HG03280 (cell line): ENCODE measurements around the gene DNAJC27.
A peak's percentile ranks its signal among the peaks of the same experiment; 100 is the strongest.

Source experiments
- ATAC-seq: cut with Tn5 transposase; IDR thresholded peaks from one replicate; pipeline ENCODE4 v1.9.1; 2021; ENCODE audit warnings: mild to moderate bottlenecking, moderate library complexity; ENCODE audit not compliant: unreplicated experiment

The DNAJC27 gene

DNA sequence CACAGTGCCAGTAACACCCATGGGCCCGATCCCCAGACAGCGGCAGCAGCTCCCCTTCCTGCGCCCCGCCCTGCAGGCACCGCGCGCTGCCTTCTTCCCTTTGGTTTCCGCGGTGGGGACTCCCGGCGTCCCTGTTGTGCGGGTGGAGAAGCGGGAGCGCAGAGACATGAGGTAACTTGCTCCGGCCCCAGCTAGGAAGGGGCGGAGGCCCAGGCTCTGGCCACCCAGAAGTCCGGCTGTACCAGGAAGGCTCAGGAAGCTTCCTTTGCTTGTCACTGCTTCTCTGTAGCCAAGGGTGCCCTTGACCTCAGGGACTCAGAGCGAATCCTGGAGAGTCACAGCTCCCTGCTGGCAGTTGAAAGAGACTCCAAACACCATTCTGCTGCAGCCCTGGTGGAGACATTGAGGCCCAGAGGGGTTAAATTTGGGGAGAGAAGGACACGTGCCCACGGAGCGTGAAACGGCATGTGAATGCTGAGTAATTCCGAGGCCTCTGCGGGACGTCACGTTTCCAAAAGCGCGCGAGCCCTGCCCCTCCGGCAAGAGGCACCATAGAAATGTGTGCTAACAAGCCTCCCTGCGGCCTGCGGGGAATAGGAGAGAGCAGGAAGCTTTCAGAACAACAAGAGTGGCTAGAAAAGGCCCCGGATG is 45.0 kb downstream of the DNAJC27 start:
- ATAC-seq, result no peak

DNA sequence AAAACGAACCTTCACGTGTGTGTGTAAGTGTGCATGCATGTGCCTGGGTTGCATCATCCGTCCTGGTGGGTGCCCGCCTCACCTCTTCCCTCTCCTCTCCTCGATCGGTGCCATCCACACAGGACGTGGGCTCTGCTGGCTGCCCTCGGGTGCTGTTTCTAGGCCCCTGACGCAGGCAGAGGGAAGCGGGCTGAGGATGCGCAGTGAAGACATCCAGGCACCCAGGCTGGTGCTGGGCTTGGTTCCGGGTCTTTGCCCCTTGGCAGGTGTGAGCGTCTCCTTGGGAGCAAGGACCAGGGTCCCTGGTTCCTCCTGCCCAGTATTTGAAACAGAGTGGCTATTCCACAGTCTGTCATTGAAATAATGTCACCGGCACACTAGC is 45.5 kb downstream of the DNAJC27 start:
- no peak for ATAC-seq

DNA sequence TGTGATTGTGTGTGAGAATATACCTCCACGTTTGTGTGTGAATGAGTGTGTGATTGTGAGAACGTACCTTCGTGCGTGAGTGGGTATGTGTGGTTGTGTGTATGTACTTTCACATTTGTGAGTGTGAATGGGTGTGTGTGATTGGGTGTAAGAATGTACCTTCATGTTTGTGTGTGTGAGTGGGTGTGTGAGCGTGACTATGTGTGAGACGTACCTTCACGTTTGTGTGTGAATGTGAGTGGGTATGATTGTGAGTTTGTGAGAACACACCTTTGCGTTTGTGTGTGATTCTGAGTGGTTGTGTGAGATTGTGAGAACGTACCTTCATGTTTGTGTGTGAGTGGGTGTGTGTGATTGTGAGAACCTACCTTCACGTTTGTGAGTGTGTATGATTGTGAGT is 45.9 kb downstream of the DNAJC27 start:
- ATAC-seq, result no peak

DNA sequence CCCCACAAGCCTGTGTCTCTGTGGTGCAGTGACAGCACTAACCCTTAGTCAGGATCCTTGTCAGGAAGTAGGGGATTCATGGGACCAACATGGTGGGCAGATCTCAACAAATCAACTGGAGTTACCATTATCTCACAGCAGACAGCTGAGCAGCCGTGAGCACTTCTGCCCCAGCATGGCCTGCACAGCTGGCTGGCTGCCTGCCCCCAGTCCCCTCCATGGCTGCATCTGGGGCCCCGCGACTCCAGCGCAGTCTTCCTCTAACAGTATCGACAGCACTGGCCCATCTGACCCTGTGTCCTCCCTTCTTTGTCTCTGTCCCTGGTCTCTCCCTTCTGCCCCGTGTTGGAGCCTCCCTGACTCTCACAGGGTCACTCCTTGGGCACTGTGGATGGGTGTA is 47.0 kb downstream of the DNAJC27 start:
- no peak for ATAC-seq

DNA sequence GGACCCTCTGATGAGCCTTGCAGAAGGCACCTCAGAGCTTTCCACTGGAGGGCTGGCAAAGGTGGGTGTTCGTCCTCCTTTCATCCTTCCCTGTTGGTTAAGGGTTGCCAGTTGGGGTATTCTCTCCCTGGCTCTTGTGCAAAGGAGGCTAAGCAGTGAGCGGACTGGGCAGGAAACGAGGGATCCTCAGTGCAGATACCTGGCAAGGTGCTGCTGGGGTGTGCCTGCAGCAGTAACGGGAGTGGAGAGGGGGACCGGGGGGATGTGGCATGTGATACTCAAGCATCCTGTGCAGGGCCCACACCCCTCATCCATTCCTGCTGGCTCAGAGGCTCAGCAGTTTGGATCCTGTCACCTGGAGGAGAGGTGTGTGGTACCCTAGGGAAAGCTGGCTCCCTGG is 47.5 kb downstream of the DNAJC27 start:
- no peak for ATAC-seq

DNA sequence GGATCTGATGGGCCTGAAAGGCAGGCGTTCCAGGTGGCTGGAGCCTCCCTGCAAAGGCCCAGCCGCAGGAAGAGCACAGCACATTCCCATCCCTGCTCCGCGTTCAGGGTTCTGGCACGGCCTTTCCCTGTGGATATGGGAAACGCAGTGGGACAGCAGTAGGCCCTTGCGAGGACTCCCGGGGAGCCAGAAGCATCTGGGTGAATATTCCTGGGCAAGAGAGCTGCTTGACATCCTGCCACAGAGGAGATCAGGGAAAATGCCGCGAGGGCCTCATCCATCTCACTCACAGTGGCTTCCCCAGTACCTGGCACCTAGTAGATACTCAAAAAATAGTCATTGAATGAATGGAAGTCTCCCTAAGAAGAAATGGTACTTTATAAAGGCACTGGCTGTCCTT is 48.6 kb downstream of the DNAJC27 start:
- ATAC-seq, result no peak

DNA sequence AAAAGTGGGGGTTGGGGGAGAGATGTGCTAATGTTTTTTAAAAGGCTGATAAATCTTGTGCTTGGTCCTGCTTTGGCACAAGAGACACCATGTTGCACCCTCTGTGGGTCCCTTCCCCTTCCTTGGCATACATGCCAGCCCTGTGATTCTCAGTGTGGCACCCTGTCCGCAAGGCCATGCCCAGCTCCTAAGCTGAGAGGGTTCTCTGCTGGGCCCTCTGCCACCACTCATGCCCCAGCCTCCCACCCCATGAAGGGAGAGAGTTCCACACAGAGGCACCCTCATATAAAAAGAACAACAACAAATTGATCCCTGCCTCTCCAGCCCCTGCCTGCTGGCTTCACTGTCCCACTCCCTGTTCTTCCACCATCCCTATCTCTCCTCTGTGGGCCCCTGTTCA is 49.2 kb downstream of the DNAJC27 start:
- ATAC-seq, result no peak

DNA sequence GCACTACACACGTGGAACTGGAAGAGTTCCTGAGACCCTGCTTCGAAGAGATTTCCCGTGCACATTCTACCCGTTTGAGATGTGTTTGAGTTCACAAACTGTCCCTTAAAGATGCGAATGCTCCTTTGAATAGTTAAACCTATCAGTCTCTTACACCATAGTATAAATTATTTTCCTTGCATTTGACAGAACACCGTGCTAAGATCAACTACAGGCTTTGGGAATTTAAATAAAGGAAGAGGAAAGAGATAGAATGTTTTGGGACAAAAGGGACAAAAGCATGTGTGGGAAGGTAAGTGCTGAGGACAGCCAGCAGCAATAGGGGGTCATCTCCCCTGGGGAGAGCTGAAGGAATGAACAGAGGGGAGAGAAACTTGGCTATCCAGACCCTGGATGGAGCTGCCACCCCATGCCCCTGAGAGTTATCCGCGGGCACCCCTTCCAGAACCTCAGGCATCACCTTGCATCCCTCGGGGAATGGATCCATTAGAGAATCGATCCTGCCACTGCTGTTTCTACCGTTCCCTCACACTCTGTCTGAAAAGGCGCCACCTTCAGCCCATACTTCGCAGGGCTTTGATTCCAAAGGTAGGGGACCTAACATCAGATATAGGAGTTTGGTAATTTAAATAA is 50.8 kb downstream of the DNAJC27 start:
- no peak for ATAC-seq

DNA sequence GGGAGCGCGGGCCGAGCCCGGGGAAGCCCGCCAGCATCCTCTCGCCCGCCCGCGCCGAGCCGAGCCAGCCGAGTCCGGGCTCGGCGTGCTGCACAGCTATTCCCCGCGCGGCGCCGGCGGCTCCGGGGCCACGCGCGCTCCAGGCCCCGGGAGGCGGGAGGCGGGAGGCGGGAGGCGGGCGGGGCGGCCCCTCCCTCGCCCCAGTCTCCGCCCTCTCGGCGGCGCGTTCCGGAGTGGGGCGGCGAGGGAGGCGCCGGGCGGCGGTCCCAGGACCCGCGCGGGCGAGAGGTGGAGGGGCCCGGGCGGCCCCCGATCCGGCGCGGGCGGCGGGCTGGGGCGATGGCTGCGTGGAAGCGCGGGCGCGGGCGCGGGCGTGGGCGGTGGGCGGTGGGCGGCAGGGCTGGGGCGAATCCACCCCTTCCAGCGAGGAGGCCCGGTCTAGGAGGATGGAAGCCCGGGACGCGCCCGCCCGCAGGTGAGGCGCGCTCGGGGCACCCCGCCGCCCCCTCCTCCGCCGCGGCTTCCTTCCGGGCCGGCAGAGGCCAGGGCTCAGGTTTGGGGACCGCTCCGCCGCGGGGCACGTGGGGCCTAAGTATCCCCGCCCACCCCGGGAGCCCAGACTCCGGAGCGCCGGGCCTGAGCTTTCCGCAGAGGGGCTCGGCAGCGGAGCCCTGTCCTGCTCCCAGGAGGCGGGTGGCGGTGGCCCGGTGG is 51.5 kb downstream of the DNAJC27 start, which contains the start of gene ADCY3:
Gene ADCY3, minus strand, starts transcription at position 140 of the 711 bp plus-strand sequence. CDS start 1,250 bp downstream, outside the sequence.
- peak; percentile 50 for ATAC-seq

DNA sequence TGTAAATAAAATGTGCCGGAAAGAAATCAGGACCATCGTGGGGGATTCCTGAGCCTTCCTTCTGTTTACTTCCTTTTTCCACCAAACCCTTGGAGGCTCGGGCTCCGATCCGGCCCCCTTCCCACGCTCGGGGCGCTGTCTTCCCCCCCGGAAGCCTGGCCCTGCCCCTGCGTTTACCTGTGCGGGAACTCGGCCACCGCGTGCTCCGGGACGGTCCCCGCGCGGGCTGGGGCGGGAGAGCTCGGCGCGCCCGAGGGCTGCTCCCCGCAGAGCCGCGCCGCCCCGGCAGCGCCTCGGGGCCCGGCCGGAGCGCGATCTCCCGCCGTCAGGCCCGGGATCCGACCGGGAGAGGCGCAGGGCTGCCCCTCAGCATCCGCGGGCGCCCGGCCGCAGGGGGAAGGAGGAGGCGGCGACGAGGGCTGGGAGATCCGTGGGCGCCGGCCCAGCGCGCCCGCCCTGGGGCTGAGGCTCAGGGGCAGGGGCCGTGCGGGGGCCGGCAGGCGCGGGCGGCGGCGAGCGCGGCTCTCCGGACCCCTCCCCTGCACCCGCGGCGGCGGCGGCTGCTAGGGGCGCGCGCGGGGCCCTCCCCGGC is 52.2 kb downstream of the DNAJC27 start:
- peak; percentile 17 for ATAC-seq

DNA sequence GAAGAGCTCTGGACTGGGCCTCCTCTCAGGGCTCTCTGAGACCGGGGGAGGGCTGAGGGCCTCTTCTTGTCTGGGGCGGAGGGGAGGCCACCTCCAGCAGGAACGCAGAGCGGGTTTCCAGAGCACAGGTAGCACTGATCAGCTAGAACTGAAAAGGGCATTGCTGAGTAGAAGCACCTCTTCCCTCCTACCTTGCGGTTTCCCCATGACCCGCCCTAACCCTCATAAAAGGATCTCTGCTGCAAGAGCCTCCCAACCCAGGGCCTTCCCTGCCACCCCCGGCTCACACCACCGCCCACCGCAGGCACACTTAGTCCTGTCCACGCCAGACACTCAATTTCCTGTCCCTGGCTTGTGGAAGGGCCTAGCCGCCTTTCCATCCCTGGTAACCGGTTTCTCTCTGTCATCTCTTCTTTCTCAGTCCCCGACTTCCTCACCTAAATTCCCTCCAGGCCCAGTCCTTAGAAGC is 52.7 kb downstream of the DNAJC27 start:
- ATAC-seq, result no peak

DNA sequence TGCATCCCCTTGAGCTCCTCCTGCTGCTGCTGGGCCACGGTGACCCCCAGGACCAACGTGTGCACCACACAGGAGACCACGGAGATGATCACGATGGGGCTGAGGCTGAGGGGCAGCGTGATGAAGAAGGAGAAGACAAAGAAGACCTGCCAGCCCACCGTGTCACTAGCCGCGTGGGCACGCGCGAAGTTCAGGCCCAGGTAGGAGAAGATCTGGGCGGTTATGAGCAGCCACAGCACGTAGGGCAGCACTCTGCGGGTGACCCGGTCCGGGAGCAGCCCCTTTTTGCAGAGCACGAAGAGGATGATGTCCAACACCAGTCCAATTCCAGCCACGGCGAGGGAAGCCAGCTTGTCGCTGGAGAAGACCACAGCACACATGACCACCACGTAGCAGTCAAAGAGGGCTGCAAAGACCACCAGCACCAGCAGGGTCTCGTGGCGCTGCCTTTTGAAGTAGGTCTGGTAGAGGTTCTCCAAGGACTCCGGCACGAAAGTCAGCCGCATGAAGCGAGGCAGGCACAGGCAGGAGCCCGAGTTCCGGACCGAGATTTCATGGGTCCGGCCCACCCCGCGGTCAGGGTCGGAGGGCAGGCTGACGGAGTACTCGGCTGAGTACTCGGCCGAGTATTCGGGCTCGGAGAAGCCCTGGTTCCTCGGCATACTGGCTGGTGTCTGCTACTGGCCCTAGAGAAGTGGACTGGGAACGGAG is 53.3 kb downstream of the DNAJC27 start:
- ATAC-seq, result no peak

DNA sequence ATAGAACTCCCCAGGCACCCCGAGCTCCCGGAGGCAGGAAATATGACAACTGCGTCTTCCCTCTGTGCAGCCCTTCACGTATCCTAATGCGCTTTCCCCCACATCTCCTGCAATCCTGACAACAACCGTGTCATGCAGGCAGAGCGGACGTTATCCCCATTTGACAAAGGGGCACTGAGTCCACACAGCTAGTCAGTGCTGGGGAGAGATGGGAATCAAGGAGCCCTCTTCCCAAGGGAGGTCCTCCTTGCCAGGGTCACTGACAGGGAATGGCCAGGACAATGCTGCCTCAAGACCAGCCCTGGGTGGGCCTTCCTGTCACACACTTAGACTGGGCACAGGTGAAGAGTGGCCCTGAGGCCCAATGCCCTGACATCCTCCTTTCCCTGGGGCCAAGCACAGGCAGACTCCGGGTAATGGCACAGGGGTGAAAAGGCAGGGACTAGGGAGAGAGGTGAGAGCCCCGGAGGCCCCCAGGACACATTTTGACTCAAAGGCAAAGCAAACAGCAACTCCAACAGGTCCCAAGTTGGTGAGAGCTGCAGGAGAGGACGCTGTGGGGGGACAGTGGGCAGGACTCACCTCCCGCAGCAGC is 53.9 kb downstream of the DNAJC27 start:
- ATAC-seq, result no peak

DNA sequence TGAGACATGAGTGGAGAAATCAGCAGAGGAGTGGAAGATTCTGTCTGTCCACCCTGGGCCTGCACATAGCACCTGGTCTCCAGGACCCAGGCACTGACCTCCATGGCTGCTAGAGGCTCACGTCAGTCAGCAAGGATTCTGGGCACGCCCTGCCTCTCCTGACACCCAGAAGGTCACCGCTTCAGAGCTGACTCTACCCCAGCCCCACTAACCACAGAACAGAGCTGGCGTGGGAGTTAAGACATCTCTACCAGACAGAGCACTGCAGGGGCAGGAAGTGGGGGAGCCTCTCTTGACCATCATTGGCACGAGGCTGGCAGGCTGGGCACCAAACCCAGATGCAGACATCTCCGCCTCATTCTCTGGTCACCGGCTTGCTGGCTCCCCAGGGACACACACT is 54.7 kb downstream of the DNAJC27 start:
- no peak for ATAC-seq

DNA sequence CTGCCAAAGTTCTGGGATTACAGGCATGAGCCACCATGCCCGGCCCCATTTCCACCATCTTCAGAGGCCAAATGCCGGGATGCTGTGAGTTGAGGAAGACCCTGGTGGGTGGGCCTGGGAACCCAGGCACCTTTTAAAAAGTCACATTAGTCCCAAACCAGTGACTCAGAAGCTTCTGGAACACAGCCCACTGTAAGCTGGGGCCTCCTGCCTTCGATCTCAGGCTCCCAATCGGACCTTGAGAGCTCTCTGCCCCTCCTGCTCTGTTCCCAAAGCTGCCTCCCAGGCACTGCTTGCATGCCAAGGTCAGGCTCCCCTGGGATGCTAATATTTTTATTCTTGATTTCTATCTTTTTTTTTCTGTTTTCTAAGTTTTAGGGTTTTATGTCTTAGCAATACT is 56.0 kb downstream of the DNAJC27 start:
- ATAC-seq, result no peak

DNA sequence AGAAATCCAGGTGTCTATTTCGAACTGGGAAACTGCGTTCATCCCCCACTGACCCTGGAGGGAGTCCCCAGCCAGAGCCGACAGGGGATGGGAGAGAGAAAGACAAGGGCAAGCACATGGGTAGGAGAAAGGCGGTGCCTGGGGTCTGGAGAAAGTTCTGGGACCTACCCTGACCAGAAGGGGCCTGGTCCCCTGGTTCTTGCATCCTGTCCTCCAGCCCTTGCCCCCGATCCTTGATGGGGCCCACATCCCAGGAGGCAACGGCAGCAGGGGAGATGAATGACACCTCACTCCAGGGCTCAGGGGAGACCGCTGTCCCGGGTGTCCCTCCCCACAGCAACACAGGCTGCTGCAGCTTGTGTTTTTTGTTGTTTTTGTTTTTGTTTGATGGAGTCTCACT is 56.6 kb downstream of the DNAJC27 start:
- ATAC-seq, result no peak

DNA sequence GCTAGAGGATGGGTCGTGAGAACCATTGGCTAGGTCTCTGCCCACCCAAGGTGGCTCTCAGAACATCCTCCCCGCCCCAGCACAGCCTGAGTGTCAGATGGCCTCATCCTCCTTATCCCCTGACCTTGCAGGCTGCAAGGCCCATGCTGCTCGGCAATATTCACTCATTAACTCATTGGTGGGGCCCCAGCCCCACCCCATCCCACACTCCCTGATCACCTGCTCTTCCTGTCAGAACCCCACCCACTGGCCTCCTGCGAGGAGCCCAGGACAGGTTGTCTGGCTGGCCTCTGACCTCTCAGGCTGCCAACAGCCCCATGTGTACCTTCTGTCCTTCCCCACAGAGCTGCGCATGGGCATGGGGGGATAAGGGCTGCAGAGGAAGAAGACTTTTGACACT is 57.0 kb downstream of the DNAJC27 start:
- no peak for ATAC-seq

DNA sequence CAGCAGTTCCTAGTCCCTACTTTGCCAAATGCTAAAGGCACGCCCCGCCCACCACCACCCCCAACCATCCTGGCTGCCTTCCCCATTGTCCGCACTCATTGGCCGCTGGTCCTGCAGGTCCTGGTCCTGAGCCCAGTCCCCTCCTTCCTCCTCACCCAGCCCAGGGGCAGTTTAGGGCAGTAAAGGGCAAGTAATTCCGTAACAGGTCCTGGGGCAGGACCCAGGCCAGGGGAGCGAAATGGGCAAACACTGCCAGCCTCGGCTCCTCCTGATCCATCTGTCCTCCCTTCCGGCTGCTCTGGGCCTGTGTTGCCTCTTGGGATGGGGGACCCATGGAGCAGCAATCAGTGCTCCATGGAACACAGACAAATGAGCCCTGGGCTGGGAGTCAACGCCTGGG is 57.8 kb downstream of the DNAJC27 start:
- no peak for ATAC-seq

DNA sequence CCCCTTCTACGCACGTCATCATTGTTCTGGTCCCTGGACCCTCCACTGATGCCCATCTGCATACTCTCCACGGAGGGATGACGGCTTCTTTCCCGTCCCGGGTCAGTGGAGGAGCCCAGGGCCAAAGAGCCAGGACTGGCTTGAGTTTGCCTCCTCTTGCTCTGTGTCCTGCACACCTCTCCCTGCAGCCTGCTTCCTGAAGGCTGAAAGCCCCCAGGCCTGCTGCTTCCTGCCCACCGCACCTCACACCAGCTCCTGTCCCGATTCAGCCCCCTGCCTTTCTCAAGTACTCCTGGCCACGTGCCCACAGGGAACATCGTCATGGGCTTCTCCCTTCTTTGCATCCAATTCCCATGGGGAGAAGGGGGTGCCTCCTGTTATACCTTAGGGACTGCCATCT is 58.8 kb downstream of the DNAJC27 start:
- no peak for ATAC-seq

DNA sequence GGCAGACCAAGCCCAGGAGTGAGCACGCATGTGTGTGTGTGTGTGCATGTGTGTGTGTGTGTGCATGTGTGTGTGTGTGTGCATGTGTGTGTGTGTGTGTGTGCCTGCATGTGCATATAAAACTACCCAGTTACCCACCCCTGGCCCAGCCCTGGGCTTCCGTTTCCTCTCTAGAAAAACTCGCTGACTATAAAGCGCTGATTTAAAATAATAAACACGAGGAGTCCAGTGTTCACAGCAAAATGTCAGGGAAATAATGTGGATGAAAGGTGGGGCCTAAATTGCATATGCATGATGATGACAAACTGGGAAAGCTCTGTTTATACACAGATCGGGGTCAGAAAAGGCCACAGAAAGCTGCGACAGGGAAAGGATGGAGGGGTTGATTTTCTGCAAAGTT is 59.2 kb downstream of the DNAJC27 start:
- no peak for ATAC-seq

DNA sequence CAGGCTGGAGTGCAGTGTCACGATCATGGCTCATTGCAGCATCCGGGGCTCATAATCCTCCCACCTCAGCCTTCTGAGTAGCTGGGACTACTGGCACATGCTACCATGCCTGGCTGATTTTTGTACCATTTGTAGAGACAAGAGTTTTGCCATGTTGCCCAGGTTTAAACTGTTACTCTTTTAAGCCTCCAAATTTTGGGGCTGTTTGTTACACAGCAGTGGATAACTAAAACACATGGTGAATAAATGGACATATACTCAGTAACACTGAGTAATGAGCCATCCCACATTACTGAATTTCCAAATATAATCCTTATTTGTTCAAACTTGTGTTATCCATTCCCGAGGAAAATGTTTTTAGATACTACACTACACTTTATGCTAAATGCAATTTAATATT is 61.5 kb downstream of the DNAJC27 start:
- ATAC-seq, result no peak
